Endothelial cell of umbilical vein (primary cell): ENCODE measurements around the gene SEMA3A. TPM values are rescaled to one million over a fixed set of nuclear protein-coding genes. Genes with fewer than 3 reads are reported as not detected.

Source experiments
- BruUV-seq: library from RNA; stranded (reverse); fragments of 400-500 nt; replicated peaks from 2 replicates; lab custom pipeline; 2021; lab: Mats Ljungman, UMichigan
- CTCF ChIA-PET: fragments of 300-600, 350-600 bp; sonication (Branson Sonifier 250); formaldehyde crosslinking; loops from one replicate; lab custom pipeline; 2021; ENCODE audit warnings: antibody characterized with exemption, inconsistent platforms; lab: Charles Lee
- POLR2A ChIA-PET: fragments of 300-600, 350-600 bp; sonication (Branson Sonifier 250); formaldehyde crosslinking; loops from one replicate; lab custom pipeline; 2021; ENCODE audit warnings: antibody characterized with exemption, inconsistent platforms; lab: Charles Lee
- DNase-seq: peaks from one replicate; pipeline ENCODE4 v3.0.0-alpha.2; 2011; ENCODE audit warnings: low read depth, low spot score
- FAIRE-seq: peaks from 2 replicates; lab custom pipeline; 2011; peaks lifted over from hg19 to GRCh38; lab: Jason Lieb, UNC
- H2AFZ ChIP-seq: 2 replicates; pipeline ENCODE4 v1.6.0; 2012; ENCODE audit warnings: low read depth, low read length, control low read depth, inconsistent platforms
- H3K27ac ChIP-seq: 2 replicates; pipeline ENCODE4 v1.5.1; 2011; ENCODE audit warnings: low read depth, mild to moderate bottlenecking, control low read depth, low read length, moderate library complexity; ENCODE audit not compliant: insufficient read depth
- H3K27me3 ChIP-seq, 2 experiments: 2 replicates each; pipeline versions ENCODE4 v1.6.0 to v1.6.1; 2011; ENCODE audit warnings: low read length in 2 of 2, mixed read lengths in 1 of 2; ENCODE audit not compliant: control insufficient read depth in 2 of 2, insufficient read depth in 2 of 2
- H3K36me3 ChIP-seq, 2 experiments: 2 replicates in 1 of 2; 3 replicates in 1 of 2; pipeline ENCODE4 v1.5.1; 2011; ENCODE audit warnings: low read length in 2 of 2, mild to moderate bottlenecking in 1 of 2, moderate library complexity in 1 of 2; ENCODE audit not compliant: control insufficient read depth in 2 of 2, insufficient read depth in 2 of 2; ENCODE audit errors: extremely low read depth in 1 of 2
- H3K4me1 ChIP-seq: 3 replicates; pipeline ENCODE4 v1.5.1; 2011; ENCODE audit warnings: mild to moderate bottlenecking, low read length; ENCODE audit not compliant: control insufficient read depth, insufficient read depth; ENCODE audit errors: extremely low read depth
- H3K4me2 ChIP-seq: 2 replicates; pipeline ENCODE4 v1.6.1; 2011; ENCODE audit warnings: low read length, control low read depth, mixed read lengths; ENCODE audit not compliant: insufficient read depth
- H3K4me3 ChIP-seq, 3 experiments: fragments of 200-600 bp in 1 of 3; sonication (generic), shearing (Covaris generic) in 1 of 3; replicated peaks in 1 of 3; 2 replicates each; pipeline ENCODE4 v1.5.1; 2011 to 2016; ENCODE audit warnings: control low read depth in 3 of 3, low read length in 3 of 3, mild to moderate bottlenecking in 2 of 3, inconsistent platforms in 1 of 3, low read depth in 1 of 3, moderate library complexity in 1 of 3; ENCODE audit not compliant: insufficient read depth in 1 of 3
- H3K79me2 ChIP-seq: 2 replicates; pipeline ENCODE4 v1.6.0; 2012; ENCODE audit warnings: low read length, inconsistent platforms; ENCODE audit not compliant: control insufficient read depth, insufficient read depth
- H3K9ac ChIP-seq: replicated peaks from 2 replicates; pipeline ENCODE3; 2011; ENCODE audit warnings: low read length, control low read depth; ENCODE audit not compliant: insufficient read depth; ENCODE audit errors: extremely low read depth
- H3K9me1 ChIP-seq: replicated peaks from 3 replicates; pipeline ENCODE4 v1.6.0; 2011; ENCODE audit warnings: mild to moderate bottlenecking, low read length; ENCODE audit not compliant: control insufficient read depth, insufficient read depth; ENCODE audit errors: extremely low read depth
- H3K9me3 ChIP-seq: replicated peaks from 2 replicates; pipeline ENCODE4 v1.5.1; 2012; ENCODE audit warnings: low read length, inconsistent platforms; ENCODE audit not compliant: control insufficient read depth, insufficient read depth
- H4K20me1 ChIP-seq: replicated peaks from 2 replicates; pipeline ENCODE3; 2011; ENCODE audit warnings: mild to moderate bottlenecking, low read length; ENCODE audit not compliant: control insufficient read depth, insufficient read depth; ENCODE audit errors: extremely low read depth
- EZH2 ChIP-seq: IDR thresholded peaks from 2 replicates; pipeline ENCODE4 v1.6.1; 2012; ENCODE audit warnings: borderline replicate concordance, low read depth, mild to moderate bottlenecking, moderate library complexity, low read length, inconsistent platforms; ENCODE audit not compliant: severe bottlenecking
- FOS ChIP-seq: IDR thresholded peaks from 2 replicates; pipeline ENCODE4 v1.6.1; 2011; ENCODE audit warnings: mild to moderate bottlenecking, low read length, moderate library complexity, borderline replicate concordance; ENCODE audit not compliant: insufficient read depth
- GATA2 ChIP-seq: IDR thresholded peaks from 2 replicates; pipeline ENCODE4 v1.7.0; 2011; ENCODE audit warnings: low read depth, mild to moderate bottlenecking, moderate library complexity, mixed read lengths, low read length; ENCODE audit not compliant: insufficient read length, insufficient read depth
- MYC ChIP-seq: IDR thresholded peaks from one replicate; pipeline ENCODE4 v1.6.1; 2011; ENCODE audit warnings: mild to moderate bottlenecking, low read depth, low read length
- POLR2AphosphoS5 ChIP-seq: IDR thresholded peaks from 2 replicates; pipeline ENCODE4 v1.6.1; 2012; ENCODE audit warnings: low read depth, mild to moderate bottlenecking, control low read depth, low read length, moderate library complexity; ENCODE audit not compliant: insufficient read depth
- dilution Hi-C: fragments of 300-500 bp; cut with MboI; formaldehyde crosslinking; loops from one replicate; pipeline ENCODE4 v1.15.0; 2019; ENCODE audit warnings: low sequenced_read_pairs; ENCODE audit not compliant: extremely low pct_ligation_motif_present
- intact Hi-C: fragments of 100-400 bp; cut with micrococcal nuclease; formaldehyde crosslinking; loops from one replicate; pipeline ENCODE4 v1.10.0; 2022
- polyA plus RNA-seq, 4 experiments: library from polyadenylated mRNA; depleted of rRNA in 3 of 4; stranded (reverse) in 3 of 4; unstranded in 1 of 4; fragments of >200 nt; gene quantifications; 2 replicates each; pipeline versions ENCODE4 v1.2.1 to v1.2.3, GENCODE V29; 2011 to 2012; ENCODE audit warnings: missing spikeins in 1 of 4
- total RNA-seq: library from RNA; stranded (reverse); gene quantifications from 2 replicates; pipeline ENCODE4 v1.2.3, GENCODE V29; 2021
- TF ChIP-seq, protein P1 (sequence below), 2 donors: IDR thresholded peaks; 1 replicate in 1 of 2; 2 replicates in 1 of 2; pipeline ENCODE4 v1.5.1; 2011; ENCODE audit warnings: low read length in 2 of 2, mild to moderate bottlenecking in 2 of 2, moderate library complexity in 2 of 2, control low read depth in 1 of 2, inconsistent platforms in 1 of 2, low read depth in 1 of 2; ENCODE audit not compliant: insufficient read depth in 1 of 2; ENCODE audit errors: extremely low read depth in 1 of 2
- TF ChIP-seq, protein P2 (sequence below): IDR thresholded peaks from 2 replicates; pipeline ENCODE4 v1.6.1; 2011; ENCODE audit not compliant: insufficient read depth, insufficient read length

SEMA3A gene
- total and polyA plus RNA-seq, 2 donors (not counting 3 experiments of a cell fraction or from before 2014, with no cell fraction given), result 0.68 to 1.2 TPM

DNA sequence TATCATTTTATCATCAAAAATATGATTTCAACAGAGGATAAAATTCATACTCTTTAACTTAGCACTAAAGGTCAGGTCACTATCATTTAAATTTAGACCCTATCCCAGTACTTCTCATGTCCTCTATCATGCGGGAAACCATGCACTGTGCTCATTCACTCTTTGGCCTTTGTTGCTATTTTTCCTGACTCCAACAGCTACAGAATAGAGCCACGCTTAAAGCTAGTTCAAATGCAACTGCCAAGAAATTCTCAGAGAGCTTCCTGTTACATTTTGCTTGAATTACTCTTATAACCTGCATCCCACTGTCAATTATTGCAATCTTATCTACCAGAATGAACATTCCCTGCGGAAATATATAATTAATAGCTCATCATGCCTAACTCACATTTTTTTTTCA lies 58.3 kb downstream of the SEMA3A start:
- H3K27ac ChIP-seq, result no peak overlapping the region
- TF ChIP-seq GATA2 (no peak), FOS (no peak), POLR2AphosphoS5 (no peak), EZH2 (no peak), MYC (no peak)
- TF ChIP-seq, protein P1, sequence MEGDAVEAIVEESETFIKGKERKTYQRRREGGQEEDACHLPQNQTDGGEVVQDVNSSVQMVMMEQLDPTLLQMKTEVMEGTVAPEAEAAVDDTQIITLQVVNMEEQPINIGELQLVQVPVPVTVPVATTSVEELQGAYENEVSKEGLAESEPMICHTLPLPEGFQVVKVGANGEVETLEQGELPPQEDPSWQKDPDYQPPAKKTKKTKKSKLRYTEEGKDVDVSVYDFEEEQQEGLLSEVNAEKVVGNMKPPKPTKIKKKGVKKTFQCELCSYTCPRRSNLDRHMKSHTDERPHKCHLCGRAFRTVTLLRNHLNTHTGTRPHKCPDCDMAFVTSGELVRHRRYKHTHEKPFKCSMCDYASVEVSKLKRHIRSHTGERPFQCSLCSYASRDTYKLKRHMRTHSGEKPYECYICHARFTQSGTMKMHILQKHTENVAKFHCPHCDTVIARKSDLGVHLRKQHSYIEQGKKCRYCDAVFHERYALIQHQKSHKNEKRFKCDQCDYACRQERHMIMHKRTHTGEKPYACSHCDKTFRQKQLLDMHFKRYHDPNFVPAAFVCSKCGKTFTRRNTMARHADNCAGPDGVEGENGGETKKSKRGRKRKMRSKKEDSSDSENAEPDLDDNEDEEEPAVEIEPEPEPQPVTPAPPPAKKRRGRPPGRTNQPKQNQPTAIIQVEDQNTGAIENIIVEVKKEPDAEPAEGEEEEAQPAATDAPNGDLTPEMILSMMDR (IDR thresholded peaks at IDR 0.05; ENCODE audit: extremely low read depth in 1 of 2, insufficient read depth in 1 of 2, low read depth in 1 of 2, low read length in 2 of 2), result no peak
- TF ChIP-seq, protein P2, sequence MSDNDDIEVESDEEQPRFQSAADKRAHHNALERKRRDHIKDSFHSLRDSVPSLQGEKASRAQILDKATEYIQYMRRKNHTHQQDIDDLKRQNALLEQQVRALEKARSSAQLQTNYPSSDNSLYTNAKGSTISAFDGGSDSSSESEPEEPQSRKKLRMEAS, result no peak
- H3K9me3 ChIP-seq, result no peaks in the 10 kb centered on the region
- DNase-seq (peak; percentile 40), FAIRE-seq (no peak)
- no peak overlapping the region for H3K4me3 ChIP-seq
- H3K79me2 ChIP-seq, result no peaks in the 10 kb centered on the region
- H2AFZ ChIP-seq, result no peak overlapping the region
- CTCF ChIA-PET, result no interaction called here
- intact Hi-C loops, result no loop called here
- no peak overlapping the region for H3K4me2 ChIP-seq
- H3K9ac ChIP-seq, result no peak overlapping the region
- POLR2A ChIA-PET, result interaction anchor here (0.7 kb wide), 1 partner anchor 114 kb away, joined by 3 read pairs; no protein-coding TSS in a partner anchor
- no peaks in the 10 kb centered on the region for H3K27me3 ChIP-seq
- no peaks in the 10 kb centered on the region for H4K20me1 ChIP-seq
- H3K36me3 ChIP-seq, result no peaks in the 10 kb centered on the region
- dilution Hi-C loops, result no loop called here
- no TSS peak for BruUV-seq
- H3K4me1 ChIP-seq, result peaks cover 7% of the 10 kb centered on the region
- H3K9me1 ChIP-seq, result no peaks in the 10 kb centered on the region
